SK-N-SH (cell line): Measurements from ENCODE around the gene SUGT1. TPM values are rescaled to one million over a fixed set of nuclear protein-coding genes. Genes with fewer than 3 reads are reported as not detected.

Experiments used
- CTCF ChIA-PET: fragments of 300-600, 350-600 bp; formaldehyde crosslinking; extraction: SDS; loops from one replicate; lab custom pipeline; 2021; lab: Yijun Ruan, JAX
- POLR2A ChIA-PET: fragments of 350-600 bp; sonication (Branson Sonifier 250); formaldehyde crosslinking; extraction: SDS; loops from one replicate; lab custom pipeline; 2020; ENCODE audit warnings: antibody characterized with exemption, inconsistent platforms; lab: Yijun Ruan, JAX
- DNase-seq: peaks from one replicate; pipeline ENCODE4 v3.0.0; 2012
- H2AFZ ChIP-seq: fragments of 200-600 bp; sonication (generic); 2 replicates; pipeline ENCODE4 v1.8.1; 2016; ENCODE audit warnings: antibody characterized with exemption, mild to moderate bottlenecking, low read depth
- H3F3A ChIP-seq: fragments of 200-600 bp; sonication (generic); replicated peaks from 2 replicates; pipeline ENCODE3; 2016; ENCODE audit warnings: antibody characterized with exemption, mild to moderate bottlenecking; ENCODE audit not compliant: insufficient read depth
- H3K27ac ChIP-seq, 2 experiments: fragments of 200-500 bp in 1 of 2; fragments of 200-600 bp in 1 of 2; sonication (Bioruptor generic) in 1 of 2; sonication (generic), shearing (Covaris generic) in 1 of 2; 2 replicates each; pipeline versions ENCODE4 v1.5.1 to v1.6.1; 2014 to 2016; ENCODE audit warnings: low read depth in 2 of 2, inconsistent platforms in 1 of 2, low read length in 1 of 2, mild to moderate bottlenecking in 1 of 2, mixed read lengths in 1 of 2
- H3K27me3 ChIP-seq: fragments of 200-600 bp; sonication (generic), shearing (Covaris generic); 2 replicates; pipeline ENCODE4 v1.6.1; 2016; ENCODE audit warnings: mixed run types; ENCODE audit not compliant: insufficient read depth
- H3K36me3 ChIP-seq, 2 experiments: fragments of 200-500 bp in 1 of 2; fragments of 200-600 bp in 1 of 2; sonication (Bioruptor generic) in 1 of 2; sonication (generic) in 1 of 2; replicated peaks in 1 of 2; 2 replicates each; pipeline versions ENCODE3 to v1.5.1; 2014 to 2016; ENCODE audit warnings: low read length in 1 of 2, mild to moderate bottlenecking in 1 of 2; ENCODE audit not compliant: insufficient read depth in 2 of 2, control insufficient read depth in 1 of 2
- H3K4me1 ChIP-seq, 2 experiments: fragments of 200-500 bp in 1 of 2; fragments of 200-600 bp in 1 of 2; sonication (Bioruptor generic) in 1 of 2; sonication (generic), shearing (Covaris generic) in 1 of 2; 2 replicates each; pipeline versions ENCODE4 v1.5.1 to v1.6.1; 2014 to 2016; ENCODE audit warnings: low read depth in 1 of 2, low read length in 1 of 2, mixed run types in 1 of 2; ENCODE audit not compliant: insufficient read depth in 2 of 2, control insufficient read depth in 1 of 2
- H3K4me2 ChIP-seq: fragments of 200-600 bp; sonication (generic), shearing (Covaris generic); 2 replicates; pipeline ENCODE4 v1.6.1; 2017; ENCODE audit warnings: mixed run types
- H3K4me3 ChIP-seq, 2 experiments: fragments of 200-500 bp in 1 of 2; fragments of 200-600 bp in 1 of 2; sonication (Bioruptor generic) in 1 of 2; sonication (generic), shearing (Covaris generic) in 1 of 2; 2 replicates each; pipeline versions ENCODE4 v1.5.1 to v1.8.1; 2014 to 2016; ENCODE audit warnings: low read depth in 2 of 2, inconsistent platforms in 1 of 2, low read length in 1 of 2, mild to moderate bottlenecking in 1 of 2, mixed read lengths in 1 of 2, moderate library complexity in 1 of 2
- H3K79me2 ChIP-seq: fragments of 200-600 bp; sonication (generic); 2 replicates; pipeline ENCODE4 v1.8.1; 2017; ENCODE audit warnings: mild to moderate bottlenecking; ENCODE audit not compliant: insufficient read depth
- H3K9ac ChIP-seq: fragments of 200-600 bp; sonication (generic); 2 replicates; pipeline ENCODE4 v1.6.1; 2017; ENCODE audit warnings: mixed run types
- H3K9me2 ChIP-seq: fragments of 200-600 bp; sonication (generic); 2 replicates; pipeline ENCODE4 v1.6.1; 2017; ENCODE audit warnings: mixed run types
- H3K9me3 ChIP-seq: fragments of 200-600 bp; sonication (generic); 2 replicates; pipeline ENCODE4 v1.6.1; 2017; ENCODE audit warnings: mixed run types, mild to moderate bottlenecking, moderate library complexity
- H4K20me1 ChIP-seq: fragments of 200-600 bp; sonication (generic); 2 replicates; pipeline ENCODE4 v1.6.1; 2017; ENCODE audit warnings: mild to moderate bottlenecking, mixed run types; ENCODE audit not compliant: insufficient read depth
- ELF1 ChIP-seq: IDR thresholded peaks from 2 replicates; pipeline ENCODE4 v1.4.0; 2012
- EP300 ChIP-seq, 2 experiments: IDR thresholded peaks; 2 replicates each; pipeline versions ENCODE4 v1.4.0 to v1.6.1; 2012; ENCODE audit warnings: borderline replicate concordance in 1 of 2, low read depth in 1 of 2, low read length in 1 of 2
- EZH2phosphoT487 ChIP-seq: fragments of 200-600 bp; sonication (generic); IDR thresholded peaks from 2 replicates; pipeline ENCODE4 v1.6.1; 2017; ENCODE audit warnings: low read depth, mixed run types, mild to moderate bottlenecking, antibody characterized with exemption, moderate library complexity, borderline replicate concordance
- FOXJ3 ChIP-seq: sonication (generic); formaldehyde crosslinking; IDR thresholded peaks from 2 replicates; pipeline ENCODE4 v1.5.1; 2020; ENCODE audit warnings: mild to moderate bottlenecking, missing genetic modification reagents
- FOXM1 ChIP-seq: IDR thresholded peaks from 2 replicates; pipeline ENCODE4 v1.4.0; 2012; ENCODE audit warnings: low read depth, mild to moderate bottlenecking
- GATA2 ChIP-seq: sonication (generic); formaldehyde crosslinking; IDR thresholded peaks from 2 replicates; pipeline ENCODE4 v1.5.0; 2020; ENCODE audit warnings: mild to moderate bottlenecking, missing genetic modification reagents
- JUND ChIP-seq: IDR thresholded peaks from 2 replicates; pipeline ENCODE4 v1.4.0; 2012
- MEF2A ChIP-seq: IDR thresholded peaks from 2 replicates; pipeline ENCODE4 v1.4.0; 2012; ENCODE audit warnings: low read depth, borderline replicate concordance
- MXI1 ChIP-seq: IDR thresholded peaks from 2 replicates; pipeline ENCODE4 v1.6.1; 2012; ENCODE audit warnings: mild to moderate bottlenecking, low read depth, low read length, improper control_type of control experiment
- POLR2AphosphoS5 ChIP-seq: IDR thresholded peaks from 2 replicates; pipeline ENCODE4 v1.6.1; 2012; ENCODE audit warnings: low read depth, low read length
- REST ChIP-seq: IDR thresholded peaks from 2 replicates; pipeline ENCODE4 v1.6.1; 2012; ENCODE audit warnings: mild to moderate bottlenecking, low read depth, low read length, moderate library complexity
- RFX5 ChIP-seq: IDR thresholded peaks from 2 replicates; pipeline ENCODE4 v1.6.1; 2012; ENCODE audit warnings: mild to moderate bottlenecking, improper control_type of control experiment, low read length
- SIN3A ChIP-seq: IDR thresholded peaks from 2 replicates; pipeline ENCODE4 v1.6.1; 2012; ENCODE audit warnings: low read depth, mild to moderate bottlenecking, low read length, moderate library complexity, borderline replicate concordance
- TCF12 ChIP-seq: IDR thresholded peaks from 2 replicates; pipeline ENCODE4 v1.4.0; 2012
- USF1 ChIP-seq: IDR thresholded peaks from 2 replicates; pipeline ENCODE4 v1.4.0; 2012; ENCODE audit warnings: low read depth, borderline replicate concordance
- YY1 ChIP-seq: IDR thresholded peaks from 2 replicates; pipeline ENCODE4 v1.4.0; 2012; ENCODE audit warnings: low read depth, mild to moderate bottlenecking
- ZBTB33 ChIP-seq: IDR thresholded peaks from 2 replicates; pipeline ENCODE4 v1.4.0; 2012; ENCODE audit warnings: low read depth, borderline replicate concordance
- WGBS: methylation state at CpG from one replicate; pipeline ENCODE4 v1.1.6; 2017; ENCODE audit warnings: low lambda C conversion rate; 5-methylcytosine and 5-hydroxymethylcytosine counted together
- polyA plus RNA-seq, 3 experiments: library from polyadenylated mRNA; depleted of rRNA; stranded (reverse); fragments of >200 nt; gene quantifications; 2 replicates each; pipeline ENCODE4 v1.2.3, GENCODE V29; 2012
- TF ChIP-seq, protein P1 (sequence below): IDR thresholded peaks from 2 replicates; pipeline ENCODE4; 2012

The SUGT1 gene
- polyA plus RNA-seq, 1 of the 3 experiments (the other 2 are of a cell fraction), result 18.6 TPM

DNA sequence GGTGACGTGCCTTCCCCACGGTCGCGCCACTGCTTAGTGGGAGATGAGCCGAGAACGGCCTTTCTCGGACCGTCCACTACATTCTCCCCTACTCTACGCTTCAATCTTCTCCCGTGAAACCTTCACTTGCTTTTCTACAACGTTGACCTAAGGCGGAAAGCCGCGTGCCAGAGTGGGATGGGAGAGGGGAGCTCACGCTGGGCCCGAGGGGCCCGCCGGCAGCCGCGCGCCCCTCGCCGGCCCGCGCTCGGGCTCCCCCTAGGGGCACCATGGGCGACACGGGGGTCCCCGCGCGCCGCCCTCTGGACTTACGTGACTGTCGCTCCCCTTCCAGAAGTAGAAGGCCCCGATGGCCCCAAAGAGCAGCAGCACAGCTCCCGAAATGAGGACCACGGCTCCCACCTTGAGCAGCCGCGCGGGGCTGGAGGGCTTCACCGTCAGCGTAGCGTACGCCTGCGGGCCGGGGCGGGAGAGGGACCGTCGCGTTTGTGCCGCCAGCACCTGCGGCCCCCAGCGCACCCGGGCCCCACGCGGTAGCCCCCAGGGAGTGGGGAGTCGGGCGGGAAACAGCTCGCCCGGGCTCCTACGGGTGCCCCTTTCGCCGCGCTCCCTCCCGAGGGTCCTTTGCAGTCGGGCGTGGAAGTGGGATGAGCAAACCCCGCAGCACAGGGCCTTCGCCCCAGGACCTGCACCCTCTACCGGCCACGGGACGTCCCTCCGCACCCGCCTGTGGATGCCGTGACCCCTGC is 86.3 kb downstream of the SUGT1 start:
- DNase-seq, result no peak
- Histone ChIP-seq H3K9me2 (no peaks in the 10 kb centered on the region), H3K9ac (no peak overlapping the region), H4K20me1 (no peaks in the 10 kb centered on the region), H3K27ac (no peak overlapping the region), H3K9me3 (no peaks in the 10 kb centered on the region), H3F3A (no peaks in the 10 kb centered on the region), H2AFZ (no peak overlapping the region), H3K4me2 (no peak overlapping the region), H3K79me2 (no peaks in the 10 kb centered on the region), H3K36me3 (no peaks in the 10 kb centered on the region), H3K4me1 (peaks cover 0 to 8% of the 10 kb centered on the region in 2 experiments; a peak in 2 of 4 replicates), H3K4me3 (no peak overlapping the region; a peak in 1 of 4 replicates), H3K27me3 (no peaks in the 10 kb centered on the region)
- TF ChIP-seq MEF2A (no peak), SIN3A (no peak), YY1 (no peak), GATA2 (no peak), RFX5 (no peak), FOXJ3 (no peak)
- TF ChIP-seq, protein P1, sequence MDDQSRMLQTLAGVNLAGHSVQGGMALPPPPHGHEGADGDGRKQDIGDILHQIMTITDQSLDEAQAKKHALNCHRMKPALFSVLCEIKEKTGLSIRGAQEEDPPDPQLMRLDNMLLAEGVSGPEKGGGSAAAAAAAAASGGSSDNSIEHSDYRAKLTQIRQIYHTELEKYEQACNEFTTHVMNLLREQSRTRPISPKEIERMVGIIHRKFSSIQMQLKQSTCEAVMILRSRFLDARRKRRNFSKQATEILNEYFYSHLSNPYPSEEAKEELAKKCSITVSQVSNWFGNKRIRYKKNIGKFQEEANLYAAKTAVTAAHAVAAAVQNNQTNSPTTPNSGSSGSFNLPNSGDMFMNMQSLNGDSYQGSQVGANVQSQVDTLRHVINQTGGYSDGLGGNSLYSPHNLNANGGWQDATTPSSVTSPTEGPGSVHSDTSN, result no peak
- ChIA-PET CTCF (no interaction called here), POLR2A (no interaction called here)
- WGBS, result 89% methylated on average over 47 of the region's 75 CpGs

- Histone ChIP-seq H3F3A (no peaks in the 10 kb centered on the region), H4K20me1 (no peaks in the 10 kb centered on the region), H3K27me3 (no peaks in the 10 kb centered on the region), H3K9ac (no peak within 1 kb of the TSS), H3K4me2 (no peak within 1 kb of the TSS), H3K9me3 (no peaks in the 10 kb centered on the region), H3K27ac (no peak within 1 kb of the TSS), H3K4me3 (no peak within 1 kb of the TSS; a peak in 1 of 4 replicates), H3K9me2 (no peaks in the 10 kb centered on the region), H2AFZ (no peak within 1 kb of the TSS), H3K4me1 (peaks cover 0 to 8% of the 10 kb centered on the region in 2 experiments; a peak in 2 of 4 replicates), H3K79me2 (no peaks in the 10 kb centered on the region), H3K36me3 (no peaks in the 10 kb centered on the region)
- POLR2A ChIA-PET, result no interaction called here
- CTCF ChIA-PET, result no interaction called here
- WGBS, result 82% methylated on average over 31 of the region's 34 CpGs
- DNase-seq, result no peak
- TF ChIP-seq TCF12 (no peak), EP300 (IDR thresholded peaks at IDR 0.05; ENCODE audit: borderline replicate concordance in 1 of 2, low read depth in 1 of 2, low read length in 1 of 2) (no peak), MEF2A (no peak), POLR2AphosphoS5 (no peak), JUND (no peak), FOXM1 (no peak), FOXJ3 (no peak), EZH2phosphoT487 (no peak), USF1 (no peak), REST (no peak), MXI1 (no peak), ELF1 (no peak), ZBTB33 (no peak)
- TF ChIP-seq, protein P1, result no peak
These were observed 86.9 kb downstream of the SUGT1 start, which contains the start of gene CNMD for GRCh38 chr13:52739468-52740071. TSS of gene CNMD (minus strand) at chr13:52739820. CDS start at chr13:52739701, 119 bp downstream.
